HTR-8/SVneo (cell line): ENCODE results near the gene CFAP97.
"Not testable (repeated sequence)": the region's sequence is repeated elsewhere in the genome, so short reads cannot be mapped to it uniquely, and the experiment has no call there.

Source experiments
- DNase-seq: peaks from one replicate; pipeline ENCODE4 v3.0.0; 2011; ENCODE audit warnings: low spot score, mixed read lengths; ENCODE audit not compliant: insufficient read length
- FAIRE-seq: peaks from 2 replicates; lab custom pipeline; 2011; peaks lifted over from hg19 to GRCh38; lab: Jason Lieb, UNC

The CFAP97 gene

DNA sequence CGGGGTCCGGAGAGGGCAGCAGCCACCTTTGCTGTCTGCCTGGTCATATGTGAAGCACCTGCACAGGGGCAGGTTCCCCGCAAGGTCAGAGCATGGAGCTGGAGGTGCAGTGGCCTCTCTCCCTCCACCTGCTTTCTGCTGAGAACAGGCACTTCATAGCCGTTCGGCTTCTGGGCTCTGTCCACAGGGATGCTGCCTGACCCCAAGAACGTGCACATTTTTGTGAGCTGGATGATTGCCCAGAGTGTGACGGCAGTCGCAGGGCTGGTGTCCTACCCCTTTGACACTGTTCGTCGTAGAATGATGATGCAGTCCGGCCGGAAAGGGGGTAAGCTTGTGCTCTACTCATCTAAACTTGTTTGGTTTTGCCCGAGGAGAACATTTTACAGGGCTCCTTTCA lies 58.2 kb downstream of the CFAP97 start:
- DNase-seq (no peak), FAIRE-seq (no peak)

- no peak for DNase-seq
- FAIRE-seq = no peak
These were observed 59.1 kb downstream of the CFAP97 start for GRCh38 chr4:185144601-185145240.

GRCh38 chr4:185143601-185143969 lies 60.2 kb downstream of the CFAP97 start:
- DNase-seq (peak; percentile 60), FAIRE-seq (no peak)

DNA sequence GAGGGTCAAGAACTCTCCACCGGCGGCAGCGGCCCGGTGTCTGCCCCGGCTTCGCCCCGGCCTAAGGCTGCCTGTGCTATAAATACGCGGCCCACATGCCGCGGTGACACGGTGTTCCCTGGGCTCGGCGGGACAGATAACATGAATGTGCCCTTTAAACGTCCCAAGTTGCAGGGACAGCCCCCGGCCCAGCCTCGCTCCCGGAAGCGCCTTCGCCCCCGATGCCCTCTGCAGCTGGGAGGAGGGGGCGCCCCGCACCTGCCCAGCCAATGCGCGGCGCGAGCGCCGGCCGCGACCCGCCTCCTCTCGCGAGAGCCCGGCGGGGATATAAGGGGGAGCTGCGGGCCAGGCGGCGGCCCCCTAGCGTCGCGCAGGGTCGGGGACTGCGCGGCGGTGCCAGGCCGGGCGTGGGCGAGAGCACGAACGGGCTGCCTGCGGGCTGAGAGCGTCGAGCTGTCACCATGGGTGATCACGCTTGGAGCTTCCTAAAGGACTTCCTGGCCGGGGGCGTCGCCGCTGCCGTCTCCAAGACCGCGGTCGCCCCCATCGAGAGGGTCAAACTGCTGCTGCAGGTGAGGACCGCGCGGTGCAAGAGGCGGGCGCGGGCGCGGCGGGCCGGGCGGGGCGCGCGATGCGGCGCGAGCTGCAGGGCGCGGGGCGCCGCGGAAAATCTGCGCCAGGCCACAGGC lies 60.7 kb downstream of the CFAP97 start, which contains the start of gene SLC25A4:
TSS of gene SLC25A4 (plus strand) at position 355 of the 689 bp plus-strand sequence. CDS start at position 462, 107 bp downstream.
- FAIRE-seq (peak; percentile 62), DNase-seq (peak; percentile 89)

DNA sequence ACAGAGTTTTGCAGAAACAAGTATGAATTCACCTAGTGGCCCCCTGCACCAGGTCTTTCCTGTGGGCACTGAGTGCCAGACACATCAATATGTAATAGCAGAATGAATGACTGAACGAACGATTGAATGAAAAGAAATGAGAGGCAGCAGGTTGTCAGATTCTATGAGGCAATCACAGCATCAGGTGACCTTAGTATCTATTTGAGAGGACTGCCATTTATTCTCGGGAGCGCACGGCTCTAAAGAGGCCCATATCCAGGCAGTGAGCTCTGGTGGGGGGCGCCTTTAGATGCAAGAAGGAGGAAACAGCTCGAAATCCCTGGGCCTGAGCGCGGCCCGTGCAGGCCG lies 61.3 kb downstream of the CFAP97 start:
- no peak for DNase-seq
- no peak for FAIRE-seq

GRCh38 chr4:185141777-185142176 lies 62.0 kb downstream of the CFAP97 start:
- no peak for DNase-seq
- no peak for FAIRE-seq

- FAIRE-seq (no peak), DNase-seq (no peak)
These were observed 64.1 kb downstream of the CFAP97 start for GRCh38 chr4:185139736-185140135.

- DNase-seq (no peak), FAIRE-seq (no peak)
These were observed 65.6 kb downstream of the CFAP97 start for GRCh38 chr4:185138161-185138560.

DNA sequence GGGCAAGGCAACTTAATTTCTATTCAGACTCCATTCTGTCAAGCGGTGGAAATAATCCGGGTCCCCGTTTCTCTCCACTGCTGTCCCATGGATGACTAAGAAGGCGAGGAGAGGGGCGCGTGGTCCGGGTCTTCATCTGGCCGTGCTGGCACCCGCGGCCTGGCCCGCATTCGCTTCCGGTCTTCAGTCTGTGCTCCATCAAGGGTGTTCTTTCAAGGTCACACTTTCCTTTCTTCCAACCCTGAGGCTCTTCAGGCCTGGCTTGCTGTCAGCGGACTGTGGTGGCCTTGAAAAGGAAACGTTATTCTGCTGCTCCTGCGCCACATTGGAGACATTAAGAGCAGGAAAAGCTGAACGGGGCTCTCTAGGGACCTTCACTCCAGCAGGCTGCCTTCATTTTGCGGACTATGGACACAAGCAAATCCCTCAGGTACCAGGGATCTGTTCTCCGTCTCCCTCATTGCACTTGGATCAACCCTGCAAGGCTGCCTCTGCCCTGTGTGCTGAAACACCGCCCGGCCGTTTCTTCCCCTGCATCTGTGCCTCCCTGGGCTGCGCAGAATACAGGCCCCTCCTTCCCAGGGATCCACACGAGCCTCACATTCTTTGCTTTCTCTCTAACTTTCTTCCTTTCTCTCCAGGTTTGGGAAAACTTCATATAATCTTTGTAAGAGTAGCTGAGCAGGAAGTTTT lies 66.4 kb downstream of the CFAP97 start:
- DNase-seq = no peak
- FAIRE-seq = no peak

GRCh38 chr4:185134307-185134869 lies 69.4 kb downstream of the CFAP97 start:
- no peak for FAIRE-seq
- DNase-seq = peak; percentile 54

DNA sequence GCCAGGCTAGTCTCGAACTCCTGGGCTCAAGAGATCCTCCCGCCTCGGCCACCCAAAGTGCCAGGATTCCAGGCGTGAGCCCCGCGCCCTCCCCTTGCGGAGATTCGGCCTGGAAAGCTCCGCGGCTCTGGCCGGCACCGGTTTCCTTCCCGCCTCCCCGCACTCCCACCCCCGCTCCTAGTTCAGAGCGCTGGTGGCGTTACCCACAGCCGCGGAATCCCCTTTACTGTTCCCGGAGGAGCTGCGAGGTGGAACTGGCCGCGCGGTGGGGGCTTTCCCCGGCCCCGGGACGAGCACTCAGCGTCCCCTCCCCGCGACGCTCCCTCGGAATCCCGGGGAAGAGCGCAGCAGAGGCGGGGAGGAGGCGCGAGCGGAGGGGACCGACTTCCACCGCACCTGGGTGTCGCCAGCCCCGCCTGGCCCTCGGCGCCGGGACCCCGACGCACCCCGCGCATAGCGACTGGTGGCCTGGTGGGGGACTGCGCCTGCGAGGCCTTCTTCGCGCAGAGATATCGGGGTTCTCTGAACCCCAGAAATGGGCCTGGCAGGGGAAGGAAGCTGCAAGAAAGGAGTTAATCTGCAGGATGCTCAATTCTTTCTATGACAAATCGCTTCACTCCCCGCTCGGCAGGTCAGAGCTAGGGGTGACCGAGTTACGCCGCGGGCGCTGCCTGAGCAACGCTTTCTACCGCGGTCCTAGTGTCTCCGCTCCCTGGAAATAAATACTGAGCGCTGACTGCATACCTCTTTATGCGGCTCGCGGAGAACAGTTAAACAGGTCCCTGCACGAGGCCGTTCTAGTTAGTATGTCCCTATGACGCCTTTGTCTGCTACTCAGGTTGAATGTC lies 75.3 kb downstream of the CFAP97 start:
- peak; percentile 51 for FAIRE-seq

GRCh38 chr4:185127021-185127925 lies 76.5 kb downstream of the CFAP97 start:
- DNase-seq (no peak), FAIRE-seq (no peak)

More for the DNA sequence above, 75.3 kb downstream of the CFAP97 start:
- DNase-seq = peak; percentile 41

- FAIRE-seq (no peak), DNase-seq (no peak)
These were observed 79.8 kb downstream of the CFAP97 start for GRCh38 chr4:185124006-185124405.

DNA sequence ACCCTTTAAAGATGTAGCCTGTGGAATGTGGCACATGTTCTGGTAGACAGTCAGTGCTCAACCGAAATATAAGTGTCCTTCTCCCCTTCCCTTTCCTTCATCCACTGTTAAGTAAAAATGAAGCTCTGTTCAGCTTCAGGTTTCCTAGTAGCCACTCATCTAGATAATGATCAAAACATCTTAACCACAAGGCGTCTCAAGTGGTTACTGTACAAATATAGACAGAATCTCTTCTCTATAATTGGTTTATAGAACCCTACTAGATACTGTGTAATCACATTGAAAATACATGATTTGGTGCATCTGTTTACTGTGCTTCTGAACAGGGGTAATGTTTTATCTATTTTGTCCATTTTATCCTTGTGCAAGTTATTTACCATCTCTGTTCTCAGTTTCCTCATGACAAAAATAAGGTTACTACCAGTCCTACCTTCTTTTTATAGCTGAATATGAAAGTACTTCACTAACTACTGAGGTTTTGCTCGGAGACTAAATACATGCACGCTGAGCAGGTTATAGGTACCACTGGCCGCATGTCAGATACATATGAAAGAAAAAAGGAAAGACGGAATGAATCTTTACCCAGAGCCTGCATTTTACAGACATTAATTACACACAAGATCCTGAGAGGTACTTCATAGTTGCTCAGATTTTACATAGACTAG lies 81.0 kb downstream of the CFAP97 start:
- no peak for FAIRE-seq
- no peak for DNase-seq

GRCh38 chr4:185120631-185120946 lies 83.2 kb downstream of the CFAP97 start:
- no peak for DNase-seq
- no peak for FAIRE-seq

DNA sequence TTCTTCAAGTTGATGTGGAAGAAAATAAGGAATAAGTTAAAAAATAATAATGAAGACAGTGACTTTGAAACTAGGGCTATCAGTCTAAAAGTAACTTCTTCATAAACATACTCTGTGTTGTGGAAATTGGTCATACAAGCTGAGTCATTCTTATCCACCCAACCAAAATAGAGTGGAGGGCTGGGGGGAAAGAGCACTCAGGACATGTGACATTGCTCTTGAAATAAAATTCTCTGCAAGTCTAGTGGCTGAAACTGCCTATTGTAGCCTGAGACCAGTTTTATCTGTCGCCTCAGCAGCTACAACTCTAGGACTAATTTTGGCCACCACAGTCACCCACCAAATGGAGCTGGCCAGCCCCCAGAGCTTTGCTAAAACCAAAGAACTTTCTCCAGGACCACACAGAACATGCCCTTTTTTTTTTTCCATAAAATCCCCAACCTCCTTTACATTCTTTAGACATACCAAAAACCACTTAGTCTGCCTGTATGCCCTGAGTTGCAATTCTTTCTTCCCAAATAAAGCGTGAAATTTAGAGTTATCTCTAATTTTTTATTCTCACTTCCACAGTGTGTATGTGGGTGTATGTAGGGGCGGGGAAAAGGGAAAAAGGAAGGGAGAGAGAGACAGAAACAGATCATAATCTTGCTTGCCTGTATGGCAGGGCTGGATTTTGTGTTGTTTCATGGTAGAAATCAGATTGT lies 83.7 kb downstream of the CFAP97 start:
- no peak for DNase-seq

GRCh38 chr4:185119467-185119866 lies 84.3 kb downstream of the CFAP97 start:
- not testable (repeated sequence) for DNase-seq, FAIRE-seq

More for the DNA sequence above, 83.7 kb downstream of the CFAP97 start:
- no peak for FAIRE-seq

GRCh38 chr4:185118876-185119275 lies 84.9 kb downstream of the CFAP97 start:
- DNase-seq (no peak), FAIRE-seq (no peak)
